ENCODE results near the gene ATAT1. TPM values are rescaled to one million over a fixed set of nuclear protein-coding genes. Genes with fewer than 3 reads are reported as not detected.

The ATAT1 gene
- total and polyA plus RNA-seq, 2 of the 13 experiments (the other 11 are each of a cell fraction or from before 2014, with no cell fraction given), result 9.2 to 23.6 TPM

GRCh38 chr6:30678964-30679726 lies 52.5 kb downstream of the ATAT1 start (continued):
- no peak for TF ChIP-seq HOXA9 (CRISPR knock-in tag; IDR thresholded peaks at IDR 0.05; ENCODE audit: borderline replicate concordance)
- TF ChIP-seq ATAD3A (CRISPR knock-in tag; IDR thresholded peaks at IDR 0.05), result no peak
- peak; percentile 77 for TF ChIP-seq ZBTB25 (CRISPR knock-in tag; IDR thresholded peaks at IDR 0.05)
- TF ChIP-seq RAD51 (IDR thresholded peaks at IDR 0.05; ENCODE audit: borderline replicate concordance), result no peak
- peak; percentile 87; the same call in 1 of the 2 replicates for TF ChIP-seq ZNF512B (CRISPR knock-in tag; IDR thresholded peaks at IDR 0.05; ENCODE audit: borderline replicate concordance)
- TF ChIP-seq ZNF34 (CRISPR knock-in tag; IDR thresholded peaks at IDR 0.05; ENCODE audit: borderline replicate concordance), result peak; percentile 77; the same call in 1 of the 2 replicates
- no peak for TF ChIP-seq ZNF530 (CRISPR knock-in tag; IDR thresholded peaks at IDR 0.05; ENCODE audit: low read depth)
- peak; percentile 65; the same call in 1 of the 2 replicates for TF ChIP-seq SP4 (CRISPR knock-in tag; IDR thresholded peaks at IDR 0.05)
- no peak for TF ChIP-seq RELA (CRISPR knock-in tag; IDR thresholded peaks at IDR 0.05)
- TF ChIP-seq GPN1 (CRISPR knock-in tag; IDR thresholded peaks at IDR 0.05; ENCODE audit: borderline replicate concordance), result no peak
- peak; percentile 55 for TF ChIP-seq ZNF18 (CRISPR knock-in tag; IDR thresholded peaks at IDR 0.05; ENCODE audit: insufficient replicate concordance)
- TF ChIP-seq MED8 (CRISPR knock-in tag; IDR thresholded peaks at IDR 0.05; ENCODE audit: insufficient replicate concordance), result peak; percentile 35
- no peak for TF ChIP-seq TCF12 (IDR thresholded peaks at IDR 0.05)
- TF ChIP-seq TCF12 (CRISPR knock-in tag; IDR thresholded peaks at IDR 0.05), result no peak
- TF ChIP-seq SOX5 (CRISPR knock-in tag; IDR thresholded peaks at IDR 0.05; ENCODE audit: borderline replicate concordance), result peak; percentile 40; the same call in 1 of the 2 replicates
- TF ChIP-seq IKZF4 (CRISPR knock-in tag; IDR thresholded peaks at IDR 0.05; ENCODE audit: borderline replicate concordance, low read depth, not compliant biosample characterization), result no peak
- TF ChIP-seq ZSCAN25 (CRISPR knock-in tag; IDR thresholded peaks at IDR 0.05), result peak; percentile 92
- no peak for TF ChIP-seq SP2 (CRISPR knock-in tag; IDR thresholded peaks at IDR 0.05)
- 0 out of 2 replicates have a peak, but pooled peaks have one; percentile 61 for TF ChIP-seq ZNF776 (CRISPR knock-in tag; IDR thresholded peaks at IDR 0.05)
- no peak for TF ChIP-seq ZMAT5 (CRISPR knock-in tag; IDR thresholded peaks at IDR 0.05; ENCODE audit: borderline replicate concordance, low read depth)
- TF ChIP-seq RXRA (CRISPR knock-in tag; IDR thresholded peaks at IDR 0.05), result peak; percentile 63
- TF ChIP-seq ZNF7 (CRISPR knock-in tag; IDR thresholded peaks at IDR 0.05), result no peak
- TF ChIP-seq ZNF101 (CRISPR knock-in tag; IDR thresholded peaks at IDR 0.05; ENCODE audit: borderline replicate concordance, low read depth), result no peak
- peak; percentile 52; the same call in 1 of the 2 replicates for TF ChIP-seq MIER2 (CRISPR knock-in tag; IDR thresholded peaks at IDR 0.05)
